GM19239 (cell line): ENCODE measurements around the gene CCDC57.

Experiments used
- DNase-seq: peaks from one replicate; pipeline ENCODE4 v3.0.0; 2011; ENCODE audit warnings: low spot score; ENCODE audit not compliant: insufficient read length
- FAIRE-seq: peaks from 2 replicates; lab custom pipeline; 2011; peaks lifted over from hg19 to GRCh38; lab: Jason Lieb, UNC

Gene CCDC57

GRCh38 chr17:82113422-82113821 is 99.2 kb downstream of the CCDC57 start:
- FAIRE-seq: no peak

GRCh38 chr17:82112914-82113311 is 99.7 kb downstream of the CCDC57 start:
- no peak for DNase-seq
- FAIRE-seq: no peak

More at GRCh38 chr17:82113422-82113821, 99.2 kb downstream of the CCDC57 start:
- DNase-seq: no peak

- DNase-seq (no peak), FAIRE-seq (no peak)
These were observed 100.3 kb downstream of the CCDC57 start for GRCh38 chr17:82112181-82112913.

DNA sequence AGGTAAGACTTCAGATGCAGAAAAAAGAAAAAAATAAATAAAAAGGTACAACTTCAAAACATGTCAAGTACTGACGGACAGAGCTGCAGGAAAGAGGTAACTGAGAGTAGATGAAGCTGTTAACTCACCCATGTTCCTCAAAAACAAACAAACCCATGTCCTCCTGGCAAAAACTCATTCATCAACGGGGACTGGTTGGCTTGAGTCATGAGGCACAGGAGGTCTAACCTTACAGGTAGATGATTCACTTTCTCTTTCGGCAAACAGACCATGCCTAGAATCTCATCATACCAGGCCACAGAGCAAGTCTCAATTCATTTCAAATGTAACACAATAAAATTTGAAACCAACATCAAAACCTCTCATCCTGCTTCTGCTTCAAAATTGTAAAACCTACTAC is 102.3 kb downstream of the CCDC57 start:
- no peak for DNase-seq
- FAIRE-seq: no peak

DNA sequence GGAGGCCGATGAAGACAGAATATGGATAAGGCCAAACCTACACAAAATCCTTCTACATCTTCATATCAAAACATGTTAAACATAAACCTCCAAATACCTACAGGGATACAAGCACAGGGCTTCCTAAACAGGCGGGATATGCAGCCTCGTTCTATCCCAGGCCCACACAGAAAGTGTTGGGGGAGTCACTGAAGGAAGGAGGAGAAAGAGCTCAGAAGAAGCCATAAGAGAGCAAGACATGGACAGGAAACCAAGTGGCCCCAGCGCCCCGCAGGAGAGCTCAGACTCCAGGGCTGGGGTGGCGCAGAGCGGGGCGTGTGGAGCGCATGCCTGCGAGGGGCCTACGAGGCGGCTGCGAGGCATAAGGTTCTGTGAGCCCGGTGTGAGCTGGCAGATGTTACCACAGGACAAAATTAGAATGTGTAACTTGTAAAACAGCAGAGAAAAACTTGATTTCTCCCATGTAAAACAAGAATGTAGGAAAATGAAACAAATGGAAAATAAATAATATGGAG is 103.6 kb downstream of the CCDC57 start:
- no peak for DNase-seq

DNA sequence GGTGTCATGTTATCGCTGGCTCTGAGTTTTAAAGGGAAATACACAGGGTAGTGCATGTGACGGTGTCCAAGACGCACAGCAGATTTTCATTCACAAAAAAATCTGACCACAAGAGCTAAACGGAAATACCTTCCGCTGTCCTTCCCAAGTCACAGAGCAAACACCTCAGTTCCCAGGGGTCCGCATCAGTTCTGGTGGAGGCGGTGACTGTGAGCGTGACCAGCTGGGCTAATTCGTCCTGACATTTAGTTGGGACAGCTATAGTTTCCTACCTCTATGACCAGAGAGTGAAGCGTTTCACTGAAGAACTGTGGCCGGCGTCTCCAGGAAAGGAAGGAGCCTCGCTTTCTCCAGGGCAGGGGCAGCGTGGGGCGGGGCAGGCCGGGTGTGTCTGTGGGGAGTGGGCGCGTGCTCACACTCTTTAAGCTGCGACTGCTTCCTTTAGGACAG is 104.1 kb downstream of the CCDC57 start:
- FAIRE-seq: no peak
- DNase-seq: no peak

More for the DNA sequence above, 103.6 kb downstream of the CCDC57 start:
- FAIRE-seq: no peak

DNA sequence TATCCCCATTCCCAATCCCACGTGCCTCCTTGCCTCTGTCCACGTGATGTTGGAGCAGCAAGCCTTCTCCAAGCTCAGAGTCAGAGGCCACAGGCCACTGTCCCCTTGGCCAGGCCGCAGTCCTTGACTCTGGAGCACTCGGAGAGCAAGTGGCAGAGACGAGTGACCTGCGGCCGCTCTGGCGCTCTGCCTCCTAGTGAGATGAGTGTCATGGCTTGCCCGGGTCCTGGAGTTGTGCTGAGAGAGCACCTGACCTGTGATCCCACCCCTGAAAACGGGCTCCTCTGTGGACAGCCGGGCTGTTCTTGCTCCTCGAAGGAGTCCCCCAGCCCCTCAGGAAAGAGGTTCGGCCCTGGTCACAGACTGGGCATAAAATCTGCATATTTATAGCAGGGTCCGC is 104.6 kb downstream of the CCDC57 start:
- FAIRE-seq (no peak), DNase-seq (no peak)

GRCh38 chr17:82107341-82107860 is 105.2 kb downstream of the CCDC57 start:
- DNase-seq (no peak), FAIRE-seq (no peak)

- FAIRE-seq (no peak), DNase-seq (peak; percentile 30)
These were observed 105.8 kb downstream of the CCDC57 start for GRCh38 chr17:82106688-82107305.

DNA sequence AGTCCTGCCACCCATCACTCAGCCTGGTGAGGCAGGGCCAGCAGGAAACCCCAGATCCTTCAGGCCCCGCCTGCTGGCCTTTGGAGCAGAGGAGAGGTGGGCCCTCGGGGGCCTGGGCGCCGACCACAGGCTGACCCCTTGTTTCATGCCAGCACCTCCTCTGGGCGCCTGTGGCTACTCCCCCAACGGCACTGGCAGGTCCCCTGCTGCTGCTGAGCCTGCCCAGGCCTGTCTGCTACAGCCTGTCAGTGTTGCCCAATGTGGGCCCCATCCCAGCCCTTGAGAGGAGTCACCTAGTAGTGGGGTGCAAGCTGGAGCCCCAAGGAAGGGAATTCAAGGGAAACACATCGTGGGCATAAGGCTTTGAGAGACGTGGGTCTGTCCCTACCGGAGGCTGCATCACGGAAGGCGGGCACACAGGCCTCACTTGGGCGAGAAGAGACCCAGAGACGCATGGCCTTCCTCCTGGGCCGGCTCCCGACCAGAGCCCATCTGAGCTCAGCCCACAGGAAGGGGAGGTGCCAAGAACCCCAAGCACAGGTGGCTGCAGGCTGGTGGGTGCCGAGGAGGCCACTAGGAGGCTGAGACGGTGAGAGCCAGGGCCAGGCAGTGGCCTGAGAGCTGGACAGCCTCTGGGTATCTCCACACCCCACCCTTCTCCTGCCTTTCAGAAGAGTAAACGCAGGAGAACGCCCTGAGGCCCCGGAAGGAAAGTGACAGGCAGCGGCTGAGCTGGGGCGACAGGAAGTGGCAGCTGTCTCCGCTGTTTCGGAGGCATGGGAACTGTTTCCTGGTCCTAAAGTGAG is 106.6 kb downstream of the CCDC57 start:
- DNase-seq: peak; percentile 96

GRCh38 chr17:82105417-82105881 is 107.2 kb downstream of the CCDC57 start:
- no peak for FAIRE-seq
- DNase-seq: no peak

More for the DNA sequence above, 106.6 kb downstream of the CCDC57 start:
- peak; percentile 99 for FAIRE-seq

- no peak for FAIRE-seq
- DNase-seq: no peak
These were observed 107.7 kb downstream of the CCDC57 start for GRCh38 chr17:82104797-82105416.

GRCh38 chr17:82103553-82104451 is 108.8 kb downstream of the CCDC57 start:
- DNase-seq: no peak
- no peak for FAIRE-seq

GRCh38 chr17:82101767-82102679 is 110.6 kb downstream of the CCDC57 start:
- DNase-seq: no peak
- FAIRE-seq: no peak

GRCh38 chr17:82101301-82101715 is 111.3 kb downstream of the CCDC57 start:
- no peak for DNase-seq
- no peak for FAIRE-seq

DNA sequence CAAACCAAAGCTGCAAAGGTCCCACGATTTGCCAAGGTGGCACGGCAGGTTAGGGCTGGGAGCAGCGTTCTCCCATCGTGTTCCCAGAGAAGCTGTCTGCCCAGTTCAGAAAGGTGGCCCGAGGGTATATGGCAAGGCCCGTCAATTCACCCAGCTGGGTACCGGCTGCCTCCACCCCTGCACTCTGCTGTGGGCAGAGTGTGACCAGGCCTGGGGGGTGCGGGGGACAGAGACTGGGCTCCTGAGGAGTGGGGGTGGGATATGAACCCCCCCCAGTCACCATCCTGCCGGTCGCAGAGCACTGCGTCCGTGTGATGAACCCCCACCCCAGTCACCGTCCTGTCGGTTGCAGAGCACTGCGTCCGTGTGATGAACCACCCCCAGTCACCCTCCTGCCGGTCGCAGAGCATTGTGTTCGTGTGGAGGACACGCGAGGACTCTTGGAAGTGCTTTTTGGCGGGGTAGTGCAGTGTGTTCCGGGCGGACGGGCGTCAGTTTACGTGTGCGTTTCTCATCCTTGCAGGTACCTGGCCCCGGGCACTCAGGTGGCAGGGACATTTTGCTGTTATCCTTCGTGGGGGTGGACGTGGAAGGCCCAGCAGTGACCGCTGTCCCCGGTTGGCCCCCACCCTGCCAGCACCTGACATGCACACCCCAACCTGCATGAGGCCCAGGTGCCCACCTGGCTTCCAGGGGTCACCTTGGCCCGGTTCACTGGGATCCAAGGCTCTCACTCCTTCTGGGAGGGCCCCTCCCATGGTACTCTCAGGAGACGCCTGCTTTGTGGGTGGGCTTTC is 111.9 kb downstream of the CCDC57 start:
- FAIRE-seq (no peak), DNase-seq (no peak)
